ENCODE data around the gene KCNMB1. TPM values are rescaled to one million over a fixed set of nuclear protein-coding genes. Genes with fewer than 3 reads are reported as not detected.

The KCNMB1 gene
- total RNA-seq, 1 experiment from 2014 or later = 0.24 TPM

DNA sequence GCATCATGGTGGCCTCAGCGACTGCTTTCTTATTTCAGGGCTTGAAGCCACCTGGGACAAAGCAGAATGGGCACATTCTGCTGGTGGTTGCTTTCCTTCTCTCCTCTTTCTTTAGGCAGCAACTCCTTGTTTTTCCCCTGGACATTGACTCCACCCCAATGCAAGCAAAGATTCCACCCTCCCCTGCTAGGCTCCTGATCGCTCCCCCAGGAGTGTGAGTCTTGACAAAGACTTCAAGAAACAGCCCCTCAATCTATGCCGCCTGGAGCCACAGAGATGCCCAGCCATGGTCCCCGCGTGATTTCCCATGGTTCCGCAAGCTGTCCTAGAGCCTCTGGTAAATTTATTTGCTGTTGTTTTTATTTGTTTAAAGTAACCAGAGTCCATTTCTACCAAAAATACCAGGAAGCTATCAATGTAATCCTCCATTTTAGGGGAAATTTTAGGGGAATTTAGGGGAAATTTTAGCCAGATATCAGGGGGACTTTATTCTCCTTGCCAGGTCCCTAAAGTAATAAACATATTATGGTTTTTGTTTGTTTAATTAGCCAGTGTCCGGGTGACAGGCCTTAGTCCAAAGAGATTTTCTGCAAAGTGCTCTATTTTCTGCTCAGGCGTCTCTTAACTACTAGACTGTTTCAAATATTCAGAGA is 2.3 kb downstream of the KCNMB1 start (continued):
- TF ChIP-seq, protein P1, sequence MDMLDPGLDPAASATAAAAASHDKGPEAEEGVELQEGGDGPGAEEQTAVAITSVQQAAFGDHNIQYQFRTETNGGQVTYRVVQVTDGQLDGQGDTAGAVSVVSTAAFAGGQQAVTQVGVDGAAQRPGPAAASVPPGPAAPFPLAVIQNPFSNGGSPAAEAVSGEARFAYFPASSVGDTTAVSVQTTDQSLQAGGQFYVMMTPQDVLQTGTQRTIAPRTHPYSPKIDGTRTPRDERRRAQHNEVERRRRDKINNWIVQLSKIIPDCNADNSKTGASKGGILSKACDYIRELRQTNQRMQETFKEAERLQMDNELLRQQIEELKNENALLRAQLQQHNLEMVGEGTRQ (CRISPR knock-in tag; IDR thresholded peaks at IDR 0.05) = no peak
- TF ChIP-seq TP53 (CRISPR knock-in tag; IDR thresholded peaks at IDR 0.05) (no peak), GABPB1 (CRISPR knock-in tag; IDR thresholded peaks at IDR 0.05) (no peak), ZSCAN18 (CRISPR knock-in tag; IDR thresholded peaks at IDR 0.05) (no peak), ATF1 (CRISPR knock-in tag; IDR thresholded peaks at IDR 0.05) (no peak), CDX4 (CRISPR knock-in tag; IDR thresholded peaks at IDR 0.05; ENCODE audit: borderline replicate concordance) (no peak), CBFB (CRISPR knock-in tag; IDR thresholded peaks at IDR 0.05; ENCODE audit: low read depth) (no peak), ETV6 (CRISPR knock-in tag; IDR thresholded peaks at IDR 0.05) (no peak), SOX15 (CRISPR knock-in tag; IDR thresholded peaks at IDR 0.05) (no peak), MYBL2 (CRISPR knock-in tag; IDR thresholded peaks at IDR 0.05) (no peak), ZNF219 (CRISPR knock-in tag; IDR thresholded peaks at IDR 0.05; ENCODE audit: borderline replicate concordance) (no peak), ARID4B (CRISPR knock-in tag; IDR thresholded peaks at IDR 0.05; ENCODE audit: borderline replicate concordance) (no peak)

- H3K27ac Mint-ChIP-seq = no peak overlapping the region
- no peak for DNase-seq (ENCODE audit: low spot score)
- ChIA-PET POLR2A (no interaction called here), CTCF (interaction anchor here (1.7 kb wide), 1 partner anchor 32 kb away, joined by 3 read pairs; no protein-coding TSS in a partner anchor)
- ATAC-seq = no peak
- H3K4me1 Mint-ChIP-seq = peaks cover 34% of the 10 kb centered on the region
- no peak overlapping the region for H3K4me3 Mint-ChIP-seq
- H3K36me3 Mint-ChIP-seq = no peaks in the 10 kb centered on the region
- H3K27me3 Mint-ChIP-seq (ENCODE audit: low read depth) = peaks cover 2% of the 10 kb centered on the region; the same call in 1 of the 2 replicates
- H3K9me3 Mint-ChIP-seq = no peaks in the 10 kb centered on the region
- TF ChIP-seq HMGA2 (CRISPR knock-in tag; IDR thresholded peaks at IDR 0.05) (no peak), FOXP4 (CRISPR knock-in tag; IDR thresholded peaks at IDR 0.05) (no peak), NR2C2 (CRISPR knock-in tag; IDR thresholded peaks at IDR 0.05) (no peak), ATF1 (CRISPR knock-in tag; IDR thresholded peaks at IDR 0.05) (no peak), TEAD1 (CRISPR knock-in tag; IDR thresholded peaks at IDR 0.05) (no peak), NFE2L1 (CRISPR knock-in tag; IDR thresholded peaks at IDR 0.05) (no peak), ZNF263 (CRISPR knock-in tag; IDR thresholded peaks at IDR 0.05; ENCODE audit: low read depth) (no peak), PRRX2 (CRISPR knock-in tag; IDR thresholded peaks at IDR 0.05) (no peak), EMX1 (CRISPR knock-in tag; IDR thresholded peaks at IDR 0.05) (no peak), PREB (CRISPR knock-in tag; IDR thresholded peaks at IDR 0.05; ENCODE audit: borderline replicate concordance) (no peak), ZNF219 (CRISPR knock-in tag; IDR thresholded peaks at IDR 0.05; ENCODE audit: borderline replicate concordance) (no peak)
- TF ChIP-seq, protein P2, sequence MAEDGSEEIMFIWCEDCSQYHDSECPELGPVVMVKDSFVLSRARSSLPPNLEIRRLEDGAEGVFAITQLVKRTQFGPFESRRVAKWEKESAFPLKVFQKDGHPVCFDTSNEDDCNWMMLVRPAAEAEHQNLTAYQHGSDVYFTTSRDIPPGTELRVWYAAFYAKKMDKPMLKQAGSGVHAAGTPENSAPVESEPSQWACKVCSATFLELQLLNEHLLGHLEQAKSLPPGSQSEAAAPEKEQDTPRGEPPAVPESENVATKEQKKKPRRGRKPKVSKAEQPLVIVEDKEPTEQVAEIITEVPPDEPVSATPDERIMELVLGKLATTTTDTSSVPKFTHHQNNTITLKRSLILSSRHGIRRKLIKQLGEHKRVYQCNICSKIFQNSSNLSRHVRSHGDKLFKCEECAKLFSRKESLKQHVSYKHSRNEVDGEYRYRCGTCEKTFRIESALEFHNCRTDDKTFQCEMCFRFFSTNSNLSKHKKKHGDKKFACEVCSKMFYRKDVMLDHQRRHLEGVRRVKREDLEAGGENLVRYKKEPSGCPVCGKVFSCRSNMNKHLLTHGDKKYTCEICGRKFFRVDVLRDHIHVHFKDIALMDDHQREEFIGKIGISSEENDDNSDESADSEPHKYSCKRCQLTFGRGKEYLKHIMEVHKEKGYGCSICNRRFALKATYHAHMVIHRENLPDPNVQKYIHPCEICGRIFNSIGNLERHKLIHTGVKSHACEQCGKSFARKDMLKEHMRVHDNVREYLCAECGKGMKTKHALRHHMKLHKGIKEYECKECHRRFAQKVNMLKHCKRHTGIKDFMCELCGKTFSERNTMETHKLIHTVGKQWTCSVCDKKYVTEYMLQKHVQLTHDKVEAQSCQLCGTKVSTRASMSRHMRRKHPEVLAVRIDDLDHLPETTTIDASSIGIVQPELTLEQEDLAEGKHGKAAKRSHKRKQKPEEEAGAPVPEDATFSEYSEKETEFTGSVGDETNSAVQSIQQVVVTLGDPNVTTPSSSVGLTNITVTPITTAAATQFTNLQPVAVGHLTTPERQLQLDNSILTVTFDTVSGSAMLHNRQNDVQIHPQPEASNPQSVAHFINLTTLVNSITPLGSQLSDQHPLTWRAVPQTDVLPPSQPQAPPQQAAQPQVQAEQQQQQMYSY (CRISPR knock-in tag; IDR thresholded peaks at IDR 0.05) = no peak
These were observed 5.9 kb downstream of the KCNMB1 start for GRCh38 chr5:170383227-170383626.
